GM23248 (cell line): ENCODE measurements around the gene PDZRN4.

Source experiments
- EZH2 ChIP-seq: fragments of 200-600 bp; sonication (generic); IDR thresholded peaks from 2 replicates; pipeline ENCODE4 v1.6.1; 2018; ENCODE audit warnings: antibody characterized with exemption, mild to moderate bottlenecking; ENCODE audit not compliant: insufficient read depth, poor library complexity, severe bottlenecking
- EZH2phosphoT487 ChIP-seq: fragments of 200-600 bp; sonication (generic); IDR thresholded peaks from 2 replicates; pipeline ENCODE4 v1.6.1; 2018; ENCODE audit warnings: antibody characterized with exemption, moderate library complexity, mild to moderate bottlenecking, low read depth; ENCODE audit not compliant: insufficient read depth

- TF ChIP-seq EZH2phosphoT487 (no peak), EZH2 (no peak)
Measured at GRCh38 chr12:41220931-41221330, 32.8 kb downstream of the PDZRN4 start.
